GM10266 (cell line): ENCODE data around the gene DSCAML1.

Experiments used
- DNase-seq: peaks from one replicate; pipeline ENCODE4 v3.0.0; 2012; ENCODE audit errors: extremely low spot score
- CTCF ChIP-seq: IDR thresholded peaks from 2 replicates; pipeline ENCODE4 v1.5.1; 2012; ENCODE audit warnings: mild to moderate bottlenecking, low read depth; ENCODE audit not compliant: control insufficient read depth, insufficient read depth; ENCODE audit errors: missing control alignments

DSCAML1 gene

GRCh38 chr11:117420143-117420485, 376.9 kb downstream of the DSCAML1 start:
- no peak for TF ChIP-seq CTCF
- DNase-seq = no peak

DNA sequence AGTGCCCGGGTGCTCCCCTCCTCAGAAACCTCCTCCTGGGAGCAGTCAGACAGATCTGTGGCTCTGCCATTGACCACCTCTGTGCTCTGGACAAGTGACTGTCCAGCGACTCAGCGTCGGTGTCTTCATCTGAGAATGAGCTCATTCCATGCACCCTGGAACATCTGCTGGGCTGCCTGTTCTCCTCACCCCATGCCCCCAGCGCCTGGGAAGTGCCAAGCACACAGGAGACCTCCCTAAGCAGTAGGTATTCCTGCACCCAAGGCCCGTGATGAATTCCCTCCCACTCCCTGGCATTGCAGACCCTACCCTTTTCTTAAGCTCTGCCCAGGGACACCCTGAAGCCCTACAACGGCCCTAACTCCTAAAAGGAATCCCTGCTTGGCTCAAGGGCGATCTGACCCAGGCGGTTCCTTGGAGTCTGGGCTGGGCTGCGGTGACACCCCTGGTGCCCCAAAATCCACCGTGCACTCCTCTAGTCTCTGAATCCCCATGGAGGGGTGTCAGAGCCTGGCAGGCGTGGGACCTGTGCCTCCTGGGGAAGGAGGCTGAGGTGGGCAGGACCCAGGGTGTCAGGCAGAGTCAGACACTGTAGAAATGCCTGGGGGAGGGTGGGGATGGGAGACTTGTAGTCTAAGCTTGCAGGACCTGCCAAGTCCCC, 377.4 kb downstream of the DSCAML1 start:
- TF ChIP-seq CTCF = no peak
- no peak for DNase-seq

GRCh38 chr11:117418737-117419481, 378.1 kb downstream of the DSCAML1 start:
- TF ChIP-seq CTCF = no peak
- DNase-seq = no peak

DNA sequence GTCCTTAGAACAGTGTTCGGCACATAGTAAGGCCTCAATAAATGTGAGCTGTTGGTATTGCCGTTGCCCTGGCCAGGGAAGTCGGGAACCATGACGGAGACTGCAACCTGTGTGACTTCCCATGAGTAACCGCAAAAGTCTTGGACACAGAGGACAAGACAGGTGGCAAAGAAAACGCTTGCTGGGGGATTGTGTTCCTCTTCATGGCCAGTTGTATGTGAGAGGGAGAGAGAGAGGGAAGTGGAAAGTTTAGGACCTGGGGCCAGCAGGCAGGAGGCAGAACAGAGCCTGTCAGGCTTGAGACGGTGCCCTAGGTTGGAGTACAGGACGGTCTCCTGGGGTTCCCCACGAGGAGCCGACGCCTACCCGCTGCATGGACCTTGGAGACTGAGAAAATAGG, 379.2 kb downstream of the DSCAML1 start:
- no peak for DNase-seq
- no peak for TF ChIP-seq CTCF

DNA sequence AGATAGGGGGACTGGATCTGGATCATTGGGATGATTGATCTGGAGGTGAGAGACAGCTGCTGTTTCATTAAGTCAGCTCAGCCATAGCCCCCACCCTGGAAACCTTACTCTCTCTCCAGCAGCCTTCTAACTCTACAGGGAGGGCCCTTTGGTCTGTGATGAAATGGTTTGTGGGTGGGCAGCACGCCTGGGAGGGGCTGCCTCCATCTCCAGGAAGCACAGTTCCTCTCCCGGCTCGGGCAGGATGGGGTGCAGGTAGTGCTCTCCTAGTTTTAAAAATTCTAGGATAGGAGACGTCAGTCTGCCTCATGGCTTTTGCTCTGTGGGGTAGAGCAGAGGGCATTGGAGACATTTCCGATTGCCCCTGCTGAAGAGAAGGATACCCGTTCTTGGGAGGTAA, 379.7 kb downstream of the DSCAML1 start:
- TF ChIP-seq CTCF = no peak
- DNase-seq = no peak

GRCh38 chr11:117415358-117415896, 381.6 kb downstream of the DSCAML1 start:
- DNase-seq = no peak
- TF ChIP-seq CTCF = no peak

DNA sequence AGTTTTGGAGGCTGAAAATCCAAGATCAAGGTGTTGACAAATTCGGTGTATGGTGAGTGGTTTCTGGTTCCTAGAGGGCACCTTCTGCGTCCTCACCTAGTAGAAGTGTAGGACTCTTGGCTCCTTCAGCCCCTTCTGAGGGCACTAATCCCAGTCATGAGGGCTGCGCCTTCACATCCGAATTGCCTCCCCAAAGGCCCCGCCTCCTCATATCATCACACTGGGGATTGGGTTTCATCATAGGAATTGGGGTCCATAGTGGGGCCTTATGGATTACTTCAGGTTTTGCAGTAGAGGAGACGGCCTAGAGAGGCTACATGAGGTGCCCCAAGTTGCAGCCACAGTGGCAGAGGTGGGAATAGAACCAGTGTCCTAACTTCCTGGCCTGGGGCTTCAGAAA, 382.3 kb downstream of the DSCAML1 start:
- no peak for DNase-seq
- TF ChIP-seq CTCF = no peak
